Measurements from ENCODE around the gene POMGNT1. TPM values are rescaled to one million over a fixed set of nuclear protein-coding genes. Genes with fewer than 3 reads are reported as not detected.
A peak's percentile ranks its signal among the peaks of the same experiment; 100 is the strongest.
"Not testable (repeated sequence)": the region's sequence is repeated elsewhere in the genome, so short reads cannot be mapped to it uniquely, and the experiment has no call there.

Gene POMGNT1
- total RNA-seq, 1 donor from 2014 or later: 75.1 TPM

- DNase-seq: peak; percentile 86
- H3K9me3 Mint-ChIP-seq: no peaks in the 10 kb centered on the region
- intact Hi-C loops (cut with micrococcal nuclease): loop anchor here (1.0 to 2.0 kb wide), 2 partner anchors 39 to 186 kb away; no protein-coding TSS in a partner anchor
- H3K4me1 Mint-ChIP-seq: peaks cover 4% of the 10 kb centered on the region
- no peak overlapping the region for H3K27ac Mint-ChIP-seq
- H3K27me3 Mint-ChIP-seq: no peaks in the 10 kb centered on the region
- no peaks in the 10 kb centered on the region for H3K36me3 Mint-ChIP-seq (ENCODE audit: low read depth)
- no peak overlapping the region for H3K4me3 Mint-ChIP-seq
Observed at GRCh38 chr1:46223472-46223943, 25.3 kb upstream of the POMGNT1 start.

GRCh38 chr1:46223055-46223454 lies 24.8 kb upstream of the POMGNT1 start:
- H3K4me1 Mint-ChIP-seq; H3K27ac Mint-ChIP-seq; H3K36me3 Mint-ChIP-seq (ENCODE audit: low read depth); H3K9me3 Mint-ChIP-seq; H3K4me3 Mint-ChIP-seq; H3K27me3 Mint-ChIP-seq; DNase-seq: not testable (repeated sequence)
- intact Hi-C loops (cut with micrococcal nuclease): loop anchor here (1.0 to 2.0 kb wide), 2 partner anchors 38 to 186 kb away; no protein-coding TSS in a partner anchor

- intact Hi-C loops (cut with micrococcal nuclease): loop anchor here (2.0 kb wide), 1 partner anchor 37 kb away; no protein-coding TSS in a partner anchor
- Mint-ChIP-seq H3K9me3 (no peaks in the 10 kb centered on the region), H3K36me3 (ENCODE audit: low read depth) (no peaks in the 10 kb centered on the region), H3K4me3 (no peak overlapping the region), H3K27ac (no peak overlapping the region), H3K4me1 (peaks cover 3% of the 10 kb centered on the region), H3K27me3 (peaks cover 3% of the 10 kb centered on the region)
- no peak for DNase-seq
Observed at GRCh38 chr1:46221749-46222148, 23.5 kb upstream of the POMGNT1 start.

- intact Hi-C loops (cut with micrococcal nuclease): no loop called here
- H3K36me3 Mint-ChIP-seq (ENCODE audit: low read depth): no peaks in the 10 kb centered on the region
- no peak for DNase-seq
- no peaks in the 10 kb centered on the region for H3K9me3 Mint-ChIP-seq
- no peak overlapping the region for H3K4me3 Mint-ChIP-seq
- H3K27ac Mint-ChIP-seq: no peak overlapping the region
- H3K27me3 Mint-ChIP-seq: peaks cover 3% of the 10 kb centered on the region
- peaks cover 3% of the 10 kb centered on the region for H3K4me1 Mint-ChIP-seq
Observed at GRCh38 chr1:46220808-46221207, 22.6 kb upstream of the POMGNT1 start.

- Mint-ChIP-seq H3K9me3 (no peaks in the 10 kb centered on the region), H3K27ac (no peak overlapping the region), H3K4me1 (peaks cover 3% of the 10 kb centered on the region), H3K36me3 (ENCODE audit: low read depth) (no peaks in the 10 kb centered on the region), H3K27me3 (peaks cover 3% of the 10 kb centered on the region), H3K4me3 (no peak overlapping the region)
- intact Hi-C loops (cut with micrococcal nuclease): no loop called here
- DNase-seq: no peak
Observed at GRCh38 chr1:46219551-46220520, 21.6 kb upstream of the POMGNT1 start.

GRCh38 chr1:46218443-46218842 lies 20.2 kb upstream of the POMGNT1 start:
- intact Hi-C loops (cut with micrococcal nuclease): no loop called here

GRCh38 chr1:46215504-46215903 lies 17.3 kb upstream of the POMGNT1 start:
- Mint-ChIP-seq H3K4me3 (no peak overlapping the region), H3K36me3 (ENCODE audit: low read depth) (no peaks in the 10 kb centered on the region), H3K9me3 (no peaks in the 10 kb centered on the region), H3K4me1 (no peaks in the 10 kb centered on the region), H3K27ac (no peak overlapping the region), H3K27me3 (peaks cover 3% of the 10 kb centered on the region)
- DNase-seq: no peak
- intact Hi-C loops (cut with micrococcal nuclease): no loop called here

More at GRCh38 chr1:46218443-46218842, 20.2 kb upstream of the POMGNT1 start:
- H3K4me3 Mint-ChIP-seq: no peak overlapping the region
- peaks cover 3% of the 10 kb centered on the region for H3K27me3 Mint-ChIP-seq
- H3K27ac Mint-ChIP-seq: no peak overlapping the region
- H3K36me3 Mint-ChIP-seq (ENCODE audit: low read depth): no peaks in the 10 kb centered on the region
- H3K9me3 Mint-ChIP-seq: no peaks in the 10 kb centered on the region
- no peak for DNase-seq
- H3K4me1 Mint-ChIP-seq: no peaks in the 10 kb centered on the region

GRCh38 chr1:46211051-46211450 lies 12.8 kb upstream of the POMGNT1 start:
- peaks cover 4% of the 10 kb centered on the region for H3K27me3 Mint-ChIP-seq
- no peak overlapping the region for H3K27ac Mint-ChIP-seq
- no peaks in the 10 kb centered on the region for H3K9me3 Mint-ChIP-seq
- no peak for DNase-seq
- H3K4me1 Mint-ChIP-seq: no peaks in the 10 kb centered on the region
- no peak overlapping the region for H3K4me3 Mint-ChIP-seq
- intact Hi-C loops (cut with micrococcal nuclease): no loop called here
- no peaks in the 10 kb centered on the region for H3K36me3 Mint-ChIP-seq (ENCODE audit: low read depth)

GRCh38 chr1:46210561-46210960 lies 12.3 kb upstream of the POMGNT1 start:
- no peaks in the 10 kb centered on the region for H3K4me1 Mint-ChIP-seq
- no peaks in the 10 kb centered on the region for H3K9me3 Mint-ChIP-seq
- DNase-seq: no peak
- peaks cover 4% of the 10 kb centered on the region for H3K27me3 Mint-ChIP-seq
- H3K36me3 Mint-ChIP-seq (ENCODE audit: low read depth): no peaks in the 10 kb centered on the region
- no peak overlapping the region for H3K27ac Mint-ChIP-seq
- H3K4me3 Mint-ChIP-seq: no peak overlapping the region
- intact Hi-C loops (cut with micrococcal nuclease): no loop called here

GRCh38 chr1:46206399-46206798 lies 8.2 kb upstream of the POMGNT1 start:
- H3K4me3 Mint-ChIP-seq: no peak overlapping the region
- no peak for DNase-seq
- no peak overlapping the region for H3K27ac Mint-ChIP-seq
- no peaks in the 10 kb centered on the region for H3K9me3 Mint-ChIP-seq
- H3K36me3 Mint-ChIP-seq (ENCODE audit: low read depth): peaks cover 2% of the 10 kb centered on the region
- H3K27me3 Mint-ChIP-seq: peaks cover 7% of the 10 kb centered on the region
- intact Hi-C loops (cut with micrococcal nuclease): no loop called here
- H3K4me1 Mint-ChIP-seq: peaks cover 5% of the 10 kb centered on the region

- DNase-seq: no peak
- intact Hi-C loops (cut with micrococcal nuclease): no loop called here
- H3K36me3 Mint-ChIP-seq (ENCODE audit: low read depth): peaks cover 2% of the 10 kb centered on the region
- no peaks in the 10 kb centered on the region for H3K9me3 Mint-ChIP-seq
- H3K27me3 Mint-ChIP-seq: peaks cover 7% of the 10 kb centered on the region
- H3K4me3 Mint-ChIP-seq: no peak overlapping the region
- H3K4me1 Mint-ChIP-seq: peaks cover 5% of the 10 kb centered on the region
- no peak overlapping the region for H3K27ac Mint-ChIP-seq
Observed at GRCh38 chr1:46205791-46206190, 7.6 kb upstream of the POMGNT1 start.

GRCh38 chr1:46205141-46205540 lies 6.9 kb upstream of the POMGNT1 start:
- H3K4me3 Mint-ChIP-seq: no peak overlapping the region
- H3K36me3 Mint-ChIP-seq (ENCODE audit: low read depth): peaks cover 2% of the 10 kb centered on the region
- no peak for DNase-seq
- no peaks in the 10 kb centered on the region for H3K9me3 Mint-ChIP-seq
- peaks cover 8% of the 10 kb centered on the region for H3K4me1 Mint-ChIP-seq
- intact Hi-C loops (cut with micrococcal nuclease): no loop called here
- peaks cover 5% of the 10 kb centered on the region for H3K27me3 Mint-ChIP-seq
- no peak overlapping the region for H3K27ac Mint-ChIP-seq

- Mint-ChIP-seq H3K9me3 (no peaks in the 10 kb centered on the region), H3K27ac (no peak overlapping the region), H3K36me3 (ENCODE audit: low read depth) (peaks cover 2% of the 10 kb centered on the region), H3K27me3 (peaks cover 3% of the 10 kb centered on the region), H3K4me1 (peaks cover 10% of the 10 kb centered on the region), H3K4me3 (no peak overlapping the region)
- intact Hi-C loops (cut with micrococcal nuclease): no loop called here
- no peak for DNase-seq
Observed at GRCh38 chr1:46204406-46204742, 6.1 kb upstream of the POMGNT1 start.

- no peaks in the 10 kb centered on the region for H3K9me3 Mint-ChIP-seq
- no peak overlapping the region for H3K27ac Mint-ChIP-seq
- no peak for DNase-seq
- peaks cover 13% of the 10 kb centered on the region for H3K4me1 Mint-ChIP-seq
- intact Hi-C loops (cut with micrococcal nuclease): loop anchor here (1.0 kb wide), 1 partner anchor 43 kb away; the partner anchor contains the start of gene RAD54L
- H3K36me3 Mint-ChIP-seq (ENCODE audit: low read depth): peaks cover 2% of the 10 kb centered on the region
- peak overlapping the region; percentile 89 for H3K4me3 Mint-ChIP-seq
- H3K27me3 Mint-ChIP-seq: peaks cover 3% of the 10 kb centered on the region
Observed at GRCh38 chr1:46203738-46204405, 5.6 kb upstream of the POMGNT1 start.
